Germinal center (tissue), 1 donor: ENCODE data around the gene TMEM123.
"Not testable (repeated sequence)": the region's sequence is repeated elsewhere in the genome, so short reads cannot be mapped to it uniquely, and the experiment has no call there.

ENCODE experiments used
- DNase-seq: peaks from one replicate; pipeline ENCODE4 v3.0.0; 2012; ENCODE audit warnings: mixed read lengths, low spot score

Gene TMEM123

DNA sequence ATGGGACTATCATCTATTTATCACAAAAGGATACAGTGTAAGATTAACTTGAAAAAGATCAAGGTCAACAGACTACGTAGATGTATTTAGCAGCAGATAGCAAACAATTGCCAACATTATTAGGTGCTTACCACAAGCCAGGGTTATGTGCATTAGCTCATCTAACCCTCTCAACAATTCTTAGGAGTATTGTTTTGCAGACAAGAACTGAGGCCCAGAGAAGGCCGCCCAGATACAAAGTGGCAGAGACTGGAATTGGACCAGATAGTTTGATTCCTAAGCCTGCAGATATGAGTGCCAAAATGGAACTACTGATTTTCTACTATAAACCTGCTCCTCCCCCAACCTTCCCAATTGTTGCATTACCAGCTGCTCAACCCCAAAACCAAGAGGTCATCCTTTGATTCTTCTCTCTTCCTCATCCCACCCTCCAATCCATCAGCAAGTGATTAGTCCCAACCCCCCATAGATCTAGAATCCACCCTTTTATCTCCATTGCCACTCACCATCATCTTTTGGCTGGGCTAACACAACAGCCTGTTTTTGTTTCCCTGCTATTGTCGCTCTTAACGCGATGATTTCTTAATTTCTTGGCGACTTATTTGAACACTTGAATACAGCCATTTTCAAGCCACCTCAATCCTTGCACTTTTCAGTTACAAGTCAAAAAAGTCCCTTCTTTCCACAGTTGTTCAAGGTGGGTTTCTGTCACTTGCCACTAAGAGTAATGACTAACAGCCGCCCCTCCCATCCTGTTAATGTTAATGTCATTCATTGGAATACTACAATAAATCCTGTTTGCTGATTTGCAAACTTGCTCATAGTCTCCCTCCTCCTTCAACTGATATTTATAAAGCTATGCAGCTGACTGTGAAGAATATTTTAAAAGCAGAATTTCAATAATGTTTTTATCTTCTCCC, 2.7 kb downstream of the TMEM123 start:
- no peak for DNase-seq

DNA sequence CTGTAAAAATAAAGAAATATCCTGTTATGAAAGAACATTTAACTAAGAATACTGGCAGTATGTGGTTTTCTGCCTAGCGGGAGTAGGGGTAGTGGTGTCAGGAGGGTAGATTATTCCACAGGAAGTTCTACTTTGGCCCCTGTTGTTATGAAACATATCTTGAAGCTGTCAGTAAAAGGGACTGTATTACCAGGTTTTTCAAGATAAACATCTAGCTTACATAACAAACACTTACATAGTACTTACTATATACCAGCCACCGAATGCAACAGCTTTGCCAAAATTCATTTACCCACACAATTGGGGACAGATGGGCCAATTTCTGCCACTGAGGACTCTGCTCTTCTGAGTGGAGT, 3.7 kb downstream of the TMEM123 start:
- no peak for DNase-seq

DNA sequence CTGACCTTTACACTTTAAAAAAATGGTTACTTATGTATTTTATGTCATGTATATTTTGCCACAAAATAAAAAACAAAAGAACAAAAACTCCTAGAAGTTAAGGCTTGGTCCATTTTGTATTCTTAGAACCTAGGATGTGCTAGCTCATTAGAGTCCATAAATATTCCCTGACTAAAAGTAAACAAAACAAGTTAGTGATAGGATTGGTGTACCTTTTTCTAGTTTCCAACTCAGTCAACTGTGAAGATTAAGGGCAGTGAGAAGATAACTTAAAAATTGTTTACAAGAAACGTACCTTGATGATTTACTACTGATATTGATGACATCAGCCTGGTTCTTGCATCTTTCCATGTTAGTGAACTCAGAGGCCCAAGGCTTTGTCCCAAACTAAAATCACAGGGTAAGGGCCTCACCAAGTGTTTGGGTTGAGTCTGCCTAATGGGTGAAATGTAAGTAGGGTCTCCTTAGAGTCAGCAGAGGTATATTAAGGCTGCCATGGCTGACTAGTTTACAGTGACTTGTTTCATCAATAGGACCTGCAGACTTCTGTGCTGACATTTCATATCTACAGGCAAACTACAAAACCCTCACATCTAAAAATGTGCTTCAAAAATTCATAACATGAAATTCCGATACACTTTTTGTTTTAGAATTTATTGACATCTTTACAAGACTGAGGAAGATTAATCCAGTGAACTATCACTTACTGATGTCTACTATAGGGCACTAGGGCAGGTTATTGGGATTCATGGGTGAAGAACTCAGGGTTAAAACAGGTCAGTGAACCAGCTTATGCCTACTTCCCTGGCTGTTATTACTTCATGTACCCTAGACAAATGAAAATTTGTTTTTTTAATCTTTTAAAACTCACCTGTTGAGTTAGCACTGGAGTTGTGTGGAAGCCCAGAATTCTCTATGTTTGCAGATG, 4.4 kb downstream of the TMEM123 start:
- DNase-seq: no peak

DNA sequence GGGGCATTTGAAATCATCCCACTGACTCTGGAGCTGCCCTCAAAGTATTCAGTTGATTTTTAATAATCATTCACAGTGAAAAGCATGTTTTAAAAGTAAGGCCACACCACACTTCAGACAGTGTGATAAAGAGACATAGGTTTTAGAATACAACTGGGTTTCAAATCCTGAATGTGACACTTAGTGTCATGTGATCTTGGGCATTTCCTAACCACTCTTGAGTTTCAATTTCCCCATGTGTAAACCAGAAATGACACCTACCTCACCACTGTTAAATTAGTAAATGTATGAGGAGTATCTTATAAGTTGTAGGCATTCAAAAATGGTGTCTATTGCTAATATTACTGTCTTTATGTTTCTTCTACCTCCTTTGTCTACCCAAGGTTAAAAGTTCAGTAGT, 5.4 kb downstream of the TMEM123 start:
- DNase-seq: no peak

DNA sequence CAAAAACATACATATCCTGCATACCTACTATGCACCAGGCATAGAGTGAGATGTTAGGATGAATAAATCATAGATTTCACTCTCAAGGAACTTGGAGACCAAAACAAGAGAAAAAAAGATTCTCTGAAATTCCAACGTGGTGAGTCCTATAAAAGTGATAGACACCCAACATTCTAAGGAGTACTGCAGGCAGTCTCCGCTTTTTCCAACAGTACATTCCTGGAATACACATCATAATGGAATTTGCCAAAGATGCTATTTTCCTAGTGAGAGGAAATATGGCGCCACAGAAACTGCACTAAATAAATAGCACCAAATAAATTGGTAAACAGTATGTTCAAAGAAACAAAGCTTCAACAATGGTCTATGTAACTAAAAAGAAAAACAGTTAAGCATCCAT, 6.0 kb downstream of the TMEM123 start:
- no peak for DNase-seq

DNA sequence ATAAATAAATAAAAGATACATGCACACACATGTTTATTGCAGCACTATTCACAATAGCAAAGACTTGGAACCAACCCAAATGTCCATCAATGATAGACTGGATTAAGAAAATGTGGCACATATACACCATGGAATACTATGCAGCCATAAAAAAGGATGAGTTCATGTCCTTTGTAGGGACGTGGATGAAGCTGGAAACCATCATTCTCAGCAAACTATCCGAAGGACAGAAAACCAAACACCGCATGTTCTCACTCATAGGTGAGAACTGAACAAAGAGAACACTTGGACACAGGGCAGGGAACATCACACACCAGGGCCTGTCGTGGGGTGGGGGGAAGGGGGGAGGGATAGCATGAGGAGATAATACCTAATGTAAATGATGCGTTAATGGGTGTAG, 7.9 kb downstream of the TMEM123 start:
- DNase-seq: not testable (repeated sequence)

DNA sequence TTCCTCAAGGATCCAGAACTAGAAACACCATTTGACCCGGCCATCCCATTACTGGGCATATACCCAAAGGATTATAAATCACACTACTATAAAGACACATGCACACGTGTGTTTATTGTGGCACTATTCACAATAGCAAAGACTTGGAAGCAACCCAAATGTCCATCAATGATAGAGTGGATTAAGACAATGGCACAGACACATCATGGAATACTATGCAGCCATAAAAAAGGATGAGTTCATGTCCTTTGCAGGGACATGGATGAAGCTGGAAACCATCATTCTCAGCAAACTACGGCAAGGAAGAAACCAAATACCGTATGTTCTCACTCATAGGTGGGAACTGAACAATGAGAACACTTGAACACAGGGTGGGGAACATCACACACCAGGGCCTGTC, 8.4 kb downstream of the TMEM123 start:
- not testable (repeated sequence) for DNase-seq

DNA sequence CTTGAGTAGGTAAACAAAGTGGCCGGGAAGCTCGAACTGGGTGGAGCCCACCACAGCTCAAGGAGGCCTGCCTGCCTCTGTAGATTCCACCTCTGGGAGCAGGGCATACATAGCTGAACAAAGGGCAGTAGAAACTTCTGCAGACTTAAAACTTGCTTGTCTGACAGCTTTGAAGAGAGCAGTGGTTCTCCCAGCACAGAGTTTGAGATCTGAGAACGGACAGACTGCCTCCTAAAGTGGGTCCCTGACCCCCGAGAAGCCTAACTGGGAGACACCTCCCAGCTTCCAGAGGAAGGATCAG, 13.6 kb downstream of the TMEM123 start:
- not testable (repeated sequence) for DNase-seq

DNA sequence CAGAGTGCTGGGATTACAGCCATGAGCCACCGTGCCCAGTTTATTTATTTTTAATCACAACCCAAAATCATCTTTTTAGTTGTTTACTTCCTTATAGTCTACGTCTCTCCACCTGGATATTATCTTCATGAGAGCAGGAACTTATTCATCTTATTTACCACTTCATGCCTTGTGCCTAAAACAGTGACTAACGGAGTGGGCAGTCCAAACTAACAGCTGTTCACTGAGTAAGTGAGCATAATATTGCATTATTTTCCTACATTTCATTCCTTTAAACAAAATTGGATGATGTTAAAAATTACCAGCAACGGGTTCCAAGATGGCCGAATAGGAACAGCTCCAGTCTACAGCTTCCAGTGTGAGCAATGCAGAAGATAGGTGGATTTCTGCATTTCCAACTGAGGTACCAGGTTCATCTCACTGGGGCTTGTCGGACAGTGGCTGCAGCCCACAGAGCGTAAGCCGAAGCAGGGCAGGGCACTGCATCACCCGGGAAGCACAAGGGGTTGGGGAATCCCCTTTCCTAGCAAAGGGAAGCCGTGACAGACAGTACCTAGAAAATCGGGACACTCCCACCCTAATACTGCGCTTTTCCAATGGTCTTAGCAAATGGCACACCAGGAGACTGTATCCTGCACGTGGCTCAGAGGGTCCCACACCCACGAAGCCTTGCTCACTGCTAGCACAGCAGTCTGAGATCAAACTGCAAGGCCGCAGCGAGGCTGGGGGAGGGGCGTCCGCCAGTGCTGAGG, 14.1 kb downstream of the TMEM123 start:
- DNase-seq: no peak

DNA sequence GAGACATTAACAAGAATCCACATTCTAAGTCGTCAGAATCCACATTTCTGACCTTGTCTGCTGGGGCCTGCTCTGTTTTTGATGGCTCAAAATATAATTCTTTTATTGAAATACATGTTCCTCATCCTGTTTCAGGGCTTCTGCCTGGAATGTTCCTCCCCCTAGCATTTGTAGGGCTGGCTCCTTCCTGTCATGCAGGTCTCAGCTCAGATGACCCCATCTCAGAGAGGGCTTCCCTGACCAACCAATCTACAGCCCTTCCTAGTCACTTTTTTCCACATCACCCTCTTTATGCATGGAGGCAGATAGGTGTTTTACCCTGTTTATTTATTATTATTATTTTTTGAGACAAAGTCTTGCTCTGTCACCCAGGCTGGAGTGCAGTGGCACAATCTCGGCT, 14.8 kb downstream of the TMEM123 start:
- no peak for DNase-seq

DNA sequence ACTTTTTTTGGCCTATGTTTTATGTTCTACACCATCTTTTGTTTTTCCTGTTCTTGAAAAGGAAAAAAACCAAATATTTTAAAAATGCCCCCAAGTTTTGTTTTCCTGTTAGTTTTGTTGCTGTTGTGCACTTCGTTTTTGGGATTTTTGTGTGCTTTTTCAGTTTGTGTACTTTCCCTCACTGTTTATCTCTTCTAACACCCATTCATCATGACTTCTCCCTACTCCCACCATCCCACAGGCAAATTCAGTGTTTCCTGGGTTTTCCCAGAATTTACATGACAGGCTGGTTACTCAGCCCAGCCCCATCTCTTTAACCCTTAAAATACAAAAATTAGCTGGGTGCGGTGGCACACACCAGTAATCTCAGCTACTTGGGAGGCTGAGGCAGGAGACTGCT, 15.6 kb downstream of the TMEM123 start:
- DNase-seq: no peak

DNA sequence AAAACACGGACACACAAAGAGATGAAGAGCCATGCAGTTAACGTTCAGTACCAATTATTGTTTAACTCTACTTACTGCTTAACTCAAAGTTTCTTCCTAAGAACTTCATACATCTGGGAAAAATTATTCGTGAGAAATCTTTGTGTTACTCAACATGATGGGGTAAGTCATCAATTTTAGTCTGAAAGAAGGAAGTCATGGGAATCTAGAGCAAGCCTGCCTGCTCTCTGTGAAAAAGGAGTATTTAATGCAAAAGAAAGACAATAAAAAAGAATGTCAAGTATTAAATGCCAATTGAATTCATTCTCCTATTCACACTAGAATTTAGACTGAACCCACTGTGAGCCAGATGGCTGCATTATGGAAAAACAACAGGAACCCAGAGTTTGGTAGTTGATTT, 16.0 kb downstream of the TMEM123 start:
- DNase-seq: no peak

DNA sequence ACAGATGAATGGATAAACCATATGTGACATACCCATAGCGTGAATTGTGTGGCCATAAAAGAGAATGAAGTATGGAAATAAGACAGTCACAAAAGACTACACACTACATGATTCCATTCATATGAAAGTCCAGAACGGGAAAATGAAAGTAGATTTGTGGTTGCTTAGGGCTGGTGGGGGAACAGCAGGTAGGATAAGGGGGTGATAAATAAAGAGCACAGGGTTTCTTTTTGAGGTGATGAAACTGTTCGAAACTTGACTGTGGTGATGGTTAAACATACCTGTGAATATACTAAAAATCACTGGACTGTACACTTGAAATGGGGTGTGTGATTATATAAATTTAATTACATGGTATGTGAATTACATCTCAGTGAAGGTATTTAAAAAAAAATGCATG, 16.9 kb downstream of the TMEM123 start:
- no peak for DNase-seq

DNA sequence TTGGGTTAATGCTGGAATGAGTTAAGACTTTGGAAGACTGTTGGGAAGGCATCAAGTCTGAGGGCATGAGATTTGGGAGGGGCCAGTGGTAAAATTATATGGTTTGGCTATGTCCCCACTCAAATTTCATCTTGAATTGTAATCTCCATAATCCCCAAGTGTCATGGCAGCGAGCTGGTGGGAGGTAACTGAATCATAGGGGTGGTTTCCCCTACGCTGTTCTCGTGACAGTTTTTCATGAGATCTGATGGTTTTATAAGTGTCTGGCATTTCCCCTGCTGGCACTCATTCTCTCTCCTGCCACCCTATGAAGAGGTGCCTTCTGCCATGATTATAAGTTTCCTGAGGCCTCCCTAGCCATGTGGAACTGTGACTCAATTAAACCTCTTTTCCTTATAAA, 19.0 kb downstream of the TMEM123 start:
- DNase-seq: not testable (repeated sequence)

DNA sequence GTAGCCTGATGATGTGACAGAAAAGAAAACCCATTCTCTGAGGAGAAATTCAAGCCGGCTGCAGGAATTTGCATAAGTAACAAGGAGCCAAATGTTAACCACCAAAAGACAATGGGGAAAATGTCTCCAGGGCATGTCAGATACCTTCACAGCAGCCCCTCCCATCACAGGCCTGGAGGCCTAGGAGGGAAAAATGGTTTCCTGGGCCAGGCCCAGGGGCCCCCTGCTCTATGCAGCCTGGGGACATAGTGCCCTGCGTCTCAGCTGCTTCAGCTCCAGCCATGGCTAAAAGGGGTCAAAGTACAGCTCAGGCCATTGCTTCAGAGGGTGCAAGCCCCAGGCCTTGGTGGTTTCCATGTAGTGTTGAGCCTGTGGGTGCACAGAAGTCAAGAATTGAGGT, 20.0 kb downstream of the TMEM123 start:
- not testable (repeated sequence) for DNase-seq

DNA sequence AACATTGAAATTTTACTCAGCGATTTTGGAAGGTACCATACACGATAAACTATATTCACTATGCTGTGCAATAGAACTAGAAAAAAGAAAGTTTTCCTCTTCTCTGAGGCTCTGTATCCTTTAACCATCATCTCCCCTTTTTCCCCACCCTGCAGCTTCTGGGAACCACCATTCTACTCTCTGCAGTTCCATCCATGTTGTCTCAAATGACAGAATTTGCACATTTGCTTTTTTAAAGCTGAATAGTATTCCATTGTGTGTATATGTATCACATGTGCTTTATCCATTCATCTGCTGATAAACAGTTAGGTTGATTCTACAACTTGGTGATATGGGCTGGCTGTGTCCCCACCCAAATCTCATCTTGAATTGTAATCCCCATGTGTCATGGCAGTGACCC, 21.2 kb downstream of the TMEM123 start:
- no peak for DNase-seq

DNA sequence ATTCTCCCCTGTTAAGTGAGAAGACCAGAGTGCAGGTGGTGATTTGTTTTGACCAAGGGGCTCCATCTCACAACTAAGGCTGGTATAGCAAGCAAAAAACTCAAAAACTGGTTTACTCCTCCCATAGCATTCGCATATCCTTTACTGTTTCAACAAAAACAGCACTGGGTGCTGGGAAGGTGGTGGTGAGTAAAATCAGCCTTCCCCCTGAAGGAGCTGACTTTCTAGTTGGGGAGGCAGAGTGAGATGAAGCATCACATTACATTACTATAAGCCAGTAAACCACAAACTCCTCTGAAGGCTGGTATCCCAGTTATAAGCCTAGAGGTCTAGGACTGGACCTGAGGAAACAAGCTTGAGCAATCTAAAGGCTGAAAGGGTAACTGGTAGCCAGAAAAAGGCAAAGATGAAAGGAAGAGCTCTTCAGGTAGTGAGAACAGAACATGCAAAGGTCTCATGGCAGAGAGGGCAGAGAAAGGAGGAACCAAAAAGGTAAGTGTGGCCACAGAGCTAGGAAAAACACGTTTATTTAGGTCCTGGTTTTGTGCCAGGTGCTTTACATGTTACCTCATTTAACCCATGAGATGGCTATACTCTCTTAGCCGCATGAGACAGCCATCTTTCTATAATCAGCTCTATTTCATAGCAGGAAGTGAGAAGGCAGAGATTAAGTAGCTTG, 22.3 kb downstream of the TMEM123 start:
- peak; percentile 75 for DNase-seq

DNA sequence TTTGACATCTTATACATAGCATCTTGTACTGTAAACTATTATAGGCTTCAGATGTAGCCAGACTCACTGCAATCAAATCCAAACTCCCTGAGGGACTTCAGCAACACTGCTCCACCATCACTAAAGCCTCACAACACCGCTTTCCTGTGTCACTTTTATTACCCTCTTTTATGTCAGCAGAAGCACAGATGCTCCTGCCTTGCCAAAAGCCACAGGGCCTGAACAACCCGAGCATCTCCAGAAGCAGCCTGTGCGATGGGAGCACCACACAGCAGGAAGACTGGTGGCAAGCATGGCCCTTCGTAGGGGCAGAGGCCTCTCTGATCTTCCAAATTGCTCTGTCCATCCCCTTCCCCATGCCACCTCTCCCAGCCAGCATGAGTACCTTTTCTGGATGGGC, 22.9 kb downstream of the TMEM123 start:
- DNase-seq: peak; percentile 16

DNA sequence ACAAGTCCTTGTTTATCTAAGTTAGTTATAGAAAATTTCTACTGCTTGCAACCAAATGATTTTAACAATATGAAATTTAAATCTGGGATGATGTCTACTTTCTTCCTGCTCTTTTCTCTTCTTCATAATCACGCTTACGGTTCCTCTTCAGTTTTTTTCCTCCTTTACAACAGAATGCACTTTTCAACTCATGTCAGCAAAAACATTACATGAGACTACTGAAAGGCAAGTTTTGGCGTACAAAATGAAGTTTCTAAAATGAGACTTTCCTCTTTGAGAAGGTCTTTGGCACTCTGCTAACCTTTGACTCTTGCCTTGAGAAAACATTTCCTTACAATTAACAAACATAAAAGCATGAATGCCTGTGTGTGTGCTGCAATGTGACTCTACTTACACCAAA, 23.3 kb downstream of the TMEM123 start:
- DNase-seq: no peak

DNA sequence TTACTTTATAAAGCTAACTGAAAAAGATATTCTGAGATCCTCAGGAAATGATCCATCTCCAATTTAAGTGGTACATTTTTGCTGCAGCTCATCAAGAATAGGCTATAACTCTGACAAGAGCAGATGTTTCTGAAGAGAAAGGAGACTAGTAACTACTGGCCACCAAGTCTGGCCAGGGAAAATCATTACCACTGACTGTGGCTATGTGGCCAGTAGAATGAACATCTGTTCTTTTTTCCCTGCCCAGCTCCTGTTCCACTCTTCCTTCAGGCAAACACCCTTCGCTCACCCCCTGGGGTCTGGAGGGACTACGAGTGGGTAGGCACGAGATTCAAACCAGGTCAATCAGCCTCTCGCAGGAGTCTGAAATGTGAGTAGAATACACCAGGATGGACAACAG, 23.9 kb downstream of the TMEM123 start:
- DNase-seq: no peak

DNA sequence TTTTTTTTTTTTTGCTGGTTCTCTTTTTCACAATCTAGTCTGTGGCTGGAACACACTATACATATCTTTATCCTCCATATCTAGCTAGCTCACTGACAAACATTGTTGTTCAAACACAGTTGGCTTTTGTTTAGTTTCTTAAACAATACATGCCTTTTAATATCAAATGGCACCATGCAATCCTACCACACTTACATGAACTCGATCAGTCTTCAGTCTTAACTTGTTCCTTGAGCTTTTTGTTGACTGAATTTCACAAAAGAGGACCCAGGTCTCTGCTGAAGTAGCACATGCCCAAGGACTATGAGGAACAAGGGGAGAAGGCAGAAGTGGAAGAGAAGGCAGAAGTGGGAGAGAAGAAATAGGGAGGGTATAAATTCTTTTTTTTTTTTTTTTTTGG, 25.5 kb downstream of the TMEM123 start:
- no peak for DNase-seq

DNA sequence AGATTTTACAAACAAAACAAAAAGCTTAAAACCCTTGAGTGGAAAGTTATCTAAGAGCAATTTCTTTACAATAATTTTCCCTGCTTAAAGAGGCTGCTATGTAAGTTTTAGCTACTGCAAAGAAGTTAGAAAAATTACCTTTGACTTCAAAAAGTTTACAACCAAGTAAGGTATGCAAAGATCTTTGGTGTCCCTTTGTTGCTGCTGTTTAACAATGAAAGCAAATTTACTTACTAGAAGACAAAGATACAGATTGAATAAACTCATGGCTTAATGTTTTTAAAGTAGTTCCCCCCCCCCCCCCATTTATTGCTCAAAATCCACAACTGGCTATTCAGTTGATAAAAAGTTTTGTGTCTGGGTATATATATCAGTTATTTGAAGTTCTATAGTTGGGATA, 26.0 kb downstream of the TMEM123 start:
- no peak for DNase-seq
